SHP77 treated with DMSO at 0.1 percent for 48 hours (cell line): Measurements from ENCODE around the gene CEBPB.
"Not testable (repeated sequence)": the region's sequence is repeated elsewhere in the genome, so short reads cannot be mapped to it uniquely, and the experiment has no call there.

Experiments
- DNase-seq: peaks from one replicate; lab custom pipeline; 2025; lab: John Stamatoyannopoulos, UW

CEBPB gene

GRCh38 chr20:50190251-50191064 is at the start of gene CEBPB:
Gene CEBPB, plus strand, starts transcription at chr20:50190830. Its CDS starts 204 bp downstream, at chr20:50191034.
- peak; percentile 18 for DNase-seq

GRCh38 chr20:50141018-50141675 is 49.5 kb upstream of the CEBPB start:
- DNase-seq = no peak

GRCh38 chr20:50141811-50142561 is 48.6 kb upstream of the CEBPB start:
- no peak for DNase-seq

DNA sequence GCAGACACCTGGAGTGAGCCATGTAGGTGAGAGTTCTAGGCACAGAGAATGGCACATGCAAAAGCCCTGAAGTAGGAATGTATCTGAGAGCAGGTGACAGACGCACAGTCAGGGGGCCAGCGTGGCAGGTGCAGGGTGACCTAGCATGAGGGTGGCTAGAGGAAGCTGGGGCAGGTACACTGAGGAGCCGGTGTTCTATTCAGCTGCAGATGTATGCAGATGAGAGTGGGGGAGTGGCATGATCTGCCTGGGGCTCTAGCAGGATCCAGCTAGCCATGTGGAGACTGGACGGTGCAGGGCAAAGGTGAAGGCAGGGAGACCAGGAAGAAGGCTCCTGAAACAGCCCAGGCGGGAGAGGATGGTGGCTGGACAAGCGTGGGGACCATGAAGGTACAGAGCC is 47.8 kb upstream of the CEBPB start:
- DNase-seq = no peak

DNA sequence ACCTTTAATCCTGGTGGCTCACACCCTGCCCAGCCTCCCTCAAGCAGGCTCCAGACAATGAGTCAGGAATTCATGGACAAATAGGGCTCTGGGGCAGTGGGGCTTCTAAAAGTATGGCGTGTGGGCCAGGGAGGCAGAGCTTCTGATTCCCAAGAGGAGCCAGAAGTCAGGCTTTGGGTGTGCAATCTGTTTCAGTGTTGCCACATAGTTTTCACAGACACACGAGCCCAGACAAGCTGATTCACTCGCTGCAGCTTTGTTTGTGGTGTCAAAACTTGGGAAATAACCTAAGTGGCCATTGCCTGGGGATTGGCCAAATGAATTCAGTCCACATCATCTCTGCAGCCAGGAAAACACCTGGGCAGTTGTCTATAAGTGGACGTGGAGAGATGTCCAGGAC is 46.3 kb upstream of the CEBPB start:
- no peak for DNase-seq

- no peak for DNase-seq
Measured at GRCh38 chr20:50145566-50145965, 45.1 kb upstream of the CEBPB start.

GRCh38 chr20:50146214-50146613 is 44.4 kb upstream of the CEBPB start:
- DNase-seq = no peak

DNA sequence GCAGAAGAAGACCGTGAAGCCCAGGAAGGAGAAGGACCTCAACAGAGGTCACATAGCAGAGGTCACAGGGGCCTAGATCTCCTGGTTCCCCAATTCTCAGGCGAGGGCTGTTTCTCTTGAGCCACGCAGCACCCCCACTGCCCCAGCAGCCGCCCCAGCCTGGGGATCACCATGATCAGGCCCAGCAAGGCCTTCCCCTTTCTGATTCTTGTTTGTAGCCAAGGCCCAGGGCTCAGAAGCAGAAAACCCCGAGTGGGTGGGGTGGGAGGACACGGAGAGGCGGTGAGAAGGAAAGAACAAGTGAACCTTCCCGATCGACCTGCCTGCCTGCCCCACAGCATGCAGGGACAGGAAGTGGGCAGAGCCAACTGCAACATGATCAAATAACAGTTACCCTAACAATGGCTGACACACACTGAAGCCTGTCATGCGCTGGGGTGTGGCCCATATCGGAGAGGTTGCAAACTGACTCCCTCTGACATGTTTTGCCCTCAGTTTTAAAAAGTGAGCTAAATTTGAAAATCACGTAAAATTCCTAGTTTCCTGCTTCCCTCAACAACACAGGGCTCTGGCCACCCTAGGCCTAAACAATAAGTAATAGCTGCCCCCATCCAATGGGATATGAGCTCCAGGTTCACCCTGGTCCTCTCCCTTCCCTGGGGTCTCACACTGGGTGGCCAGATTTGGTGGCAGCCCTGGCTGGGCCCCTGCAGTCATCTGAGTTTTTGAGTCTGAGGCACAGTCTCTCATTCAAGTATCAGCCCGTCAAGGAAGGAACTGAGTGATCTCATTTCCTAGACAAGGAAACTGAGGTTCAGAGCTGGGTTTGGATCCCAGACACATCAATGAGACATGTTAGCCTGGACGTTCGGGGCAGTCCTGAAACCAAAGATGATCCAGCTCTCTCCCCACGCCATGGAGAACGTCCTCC is 43.6 kb upstream of the CEBPB start:
- no peak for DNase-seq

GRCh38 chr20:50149481-50150254 is 41.0 kb upstream of the CEBPB start:
- DNase-seq = no peak

DNA sequence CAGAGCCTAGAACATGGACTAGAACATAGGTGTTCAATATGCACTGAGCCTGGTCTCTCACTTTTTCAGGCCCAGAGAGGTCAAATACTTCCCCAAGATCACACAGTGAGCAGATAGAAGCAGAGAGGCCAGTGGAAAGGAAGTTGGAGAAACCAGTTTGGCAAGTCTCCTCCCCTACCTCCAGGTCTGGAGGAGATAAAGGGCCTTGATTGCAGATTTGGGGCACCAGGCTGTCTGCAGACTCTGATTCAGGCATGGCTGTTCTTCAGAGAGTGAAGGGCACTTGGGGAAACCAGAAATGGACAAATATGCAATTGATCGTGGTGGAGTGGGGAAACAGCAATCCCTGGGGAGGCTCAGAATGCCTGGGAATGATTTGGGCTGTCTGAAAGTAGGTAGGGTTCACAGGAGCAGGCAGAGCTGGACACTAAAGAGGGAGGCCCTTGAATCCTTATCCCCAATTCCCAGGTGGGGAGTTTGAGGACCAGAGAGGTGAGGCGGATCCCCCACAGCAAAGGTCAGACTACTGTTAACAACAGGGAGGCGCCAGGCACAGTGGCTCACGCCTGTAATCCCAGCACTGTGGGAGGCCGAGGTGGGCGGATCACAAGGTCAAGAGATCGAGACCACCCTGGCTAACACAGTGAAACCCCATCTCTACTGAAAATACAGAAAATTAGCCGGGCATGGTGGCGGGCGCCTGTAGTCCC is 39.4 kb upstream of the CEBPB start:
- no peak for DNase-seq

DNA sequence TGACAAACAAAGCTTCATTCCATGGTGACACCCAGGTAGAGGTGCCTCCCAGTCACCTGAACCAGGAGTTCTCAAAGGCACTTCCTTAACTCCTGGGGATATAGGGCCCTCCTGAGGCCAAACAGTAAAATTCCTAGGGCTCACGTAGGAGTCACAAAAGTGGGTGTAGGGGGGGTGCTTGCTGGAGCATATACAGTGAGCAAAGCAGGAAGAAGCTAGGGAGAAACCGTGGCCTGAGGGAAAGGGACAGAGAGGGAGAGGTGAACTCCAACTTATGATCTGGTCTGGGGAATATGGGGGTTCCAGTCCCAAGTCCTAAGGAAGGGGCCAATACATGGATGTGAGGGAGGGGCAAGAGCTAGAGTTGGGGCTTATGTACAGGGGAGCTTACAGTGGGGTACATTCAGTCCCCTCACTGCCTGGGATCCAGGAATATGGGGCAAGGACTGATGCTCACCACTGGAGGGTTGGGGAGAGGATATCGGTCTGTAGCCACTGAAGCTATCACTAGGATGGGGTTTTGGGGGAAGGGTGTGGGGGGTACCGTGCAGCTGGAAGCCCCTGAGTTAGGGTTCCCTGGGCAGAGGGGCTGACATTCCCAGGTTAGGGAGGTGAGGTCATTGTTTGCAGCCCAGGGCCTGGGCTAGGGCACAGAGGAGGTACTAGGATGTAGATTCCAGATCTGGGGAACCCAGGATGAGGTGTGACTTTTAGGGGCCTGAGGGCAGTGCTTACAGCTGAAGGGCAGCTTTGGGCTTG is 38.1 kb upstream of the CEBPB start:
- DNase-seq = no peak

DNA sequence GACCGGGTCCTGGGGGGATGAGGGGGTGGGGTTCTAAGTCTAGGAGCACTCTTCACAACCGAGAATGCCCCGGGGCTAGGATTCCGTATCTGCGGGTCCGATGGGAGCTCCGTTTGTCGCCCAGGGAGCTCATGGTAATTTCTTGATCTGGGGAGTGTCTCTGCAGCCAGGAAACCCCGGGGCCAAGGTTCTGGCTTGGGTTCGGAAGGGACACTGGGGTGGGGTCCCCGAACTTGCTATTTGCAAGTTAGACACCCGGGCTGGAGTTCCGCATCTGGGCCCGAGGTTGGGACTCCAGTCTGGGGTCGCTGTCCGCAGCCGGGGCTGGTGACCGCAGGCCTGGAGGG is 37.5 kb upstream of the CEBPB start:
- no peak for DNase-seq

- DNase-seq = peak; percentile 56
Measured at GRCh38 chr20:50153500-50154377, 36.9 kb upstream of the CEBPB start, which contains the start of gene PEDS1. Gene PEDS1, minus strand, starts transcription at chr20:50153723. Its CDS starts 86 bp downstream, at chr20:50153637.

GRCh38 chr20:50161494-50161893 is 29.1 kb upstream of the CEBPB start:
- not testable (repeated sequence) for DNase-seq

DNA sequence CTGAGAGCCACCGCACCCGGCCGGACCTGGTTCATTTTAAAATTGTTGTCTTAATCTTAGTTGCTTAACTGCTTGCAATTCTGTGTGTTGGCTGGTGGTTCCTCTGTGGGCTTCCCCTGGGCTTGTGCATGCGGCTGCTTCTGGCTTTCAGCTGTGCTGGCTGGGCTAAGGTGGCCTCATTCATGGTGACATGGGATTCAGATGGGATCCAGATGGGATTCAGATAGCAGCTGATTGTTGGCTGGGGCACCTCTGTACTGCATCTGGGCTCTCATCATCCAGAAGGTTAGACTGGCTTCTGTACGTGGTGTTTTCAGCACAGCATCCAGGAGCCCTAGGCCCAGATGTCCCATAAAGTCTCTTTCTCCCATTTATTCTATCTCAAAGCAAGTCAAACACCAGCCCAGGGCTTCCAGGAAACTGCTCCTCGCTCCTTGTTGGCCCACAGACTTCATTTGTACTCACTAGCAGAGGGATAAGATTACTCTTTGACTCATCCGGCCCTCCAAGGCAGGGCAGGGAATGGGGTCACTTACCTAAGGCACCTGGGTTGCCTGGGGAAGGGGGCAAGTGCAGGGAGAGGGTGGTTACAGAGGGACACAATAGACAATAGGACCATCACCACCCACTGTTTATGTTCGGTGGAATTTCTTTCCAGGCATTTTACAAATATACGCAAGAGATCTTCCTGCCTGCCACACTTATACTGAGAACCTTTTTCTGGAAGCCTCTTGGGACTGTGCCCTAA is 26.9 kb upstream of the CEBPB start:
- no peak for DNase-seq

- peak; percentile 99 for DNase-seq
Measured at GRCh38 chr20:50165684-50166554, 24.7 kb upstream of the CEBPB start.
